Activated T-cell treated with anti-CD3 and anti-CD28 coated beads for 1 hour (primary cell): ENCODE data around the gene RFX2.
"Not testable (repeated sequence)": the region's sequence is repeated elsewhere in the genome, so short reads cannot be mapped to it uniquely, and the experiment has no call there.

Experiments
- DNase-seq: peaks from one replicate; pipeline ENCODE4 v3.0.0-alpha.2; 2020; ENCODE audit warnings: low read depth

Gene RFX2

DNA sequence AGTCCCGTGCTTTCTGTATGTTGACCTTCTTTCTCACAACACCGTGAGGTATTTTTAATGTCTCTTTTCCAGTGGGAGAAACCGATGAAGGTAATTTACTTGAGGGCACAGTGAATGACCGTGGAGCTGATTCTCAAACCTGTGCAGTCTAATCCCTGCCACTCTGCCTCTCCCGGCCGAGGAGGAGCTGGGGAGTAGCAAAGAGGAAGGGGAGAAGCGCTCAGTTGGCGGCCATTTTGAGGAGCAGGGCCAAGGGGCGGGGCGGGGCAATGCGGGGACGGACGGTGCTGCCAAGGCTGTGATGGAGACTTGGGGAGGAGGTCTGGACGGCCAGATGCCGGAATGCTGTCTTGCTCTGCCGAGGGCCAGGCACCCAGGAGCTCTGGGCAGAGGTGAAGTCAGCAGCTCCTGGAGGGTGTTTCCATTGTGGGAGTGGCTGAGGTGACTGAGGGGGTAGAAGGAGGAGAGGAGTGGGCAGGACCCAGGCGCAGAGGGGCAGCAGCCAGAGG is 120.0 kb downstream of the RFX2 start:
- no peak for DNase-seq

DNA sequence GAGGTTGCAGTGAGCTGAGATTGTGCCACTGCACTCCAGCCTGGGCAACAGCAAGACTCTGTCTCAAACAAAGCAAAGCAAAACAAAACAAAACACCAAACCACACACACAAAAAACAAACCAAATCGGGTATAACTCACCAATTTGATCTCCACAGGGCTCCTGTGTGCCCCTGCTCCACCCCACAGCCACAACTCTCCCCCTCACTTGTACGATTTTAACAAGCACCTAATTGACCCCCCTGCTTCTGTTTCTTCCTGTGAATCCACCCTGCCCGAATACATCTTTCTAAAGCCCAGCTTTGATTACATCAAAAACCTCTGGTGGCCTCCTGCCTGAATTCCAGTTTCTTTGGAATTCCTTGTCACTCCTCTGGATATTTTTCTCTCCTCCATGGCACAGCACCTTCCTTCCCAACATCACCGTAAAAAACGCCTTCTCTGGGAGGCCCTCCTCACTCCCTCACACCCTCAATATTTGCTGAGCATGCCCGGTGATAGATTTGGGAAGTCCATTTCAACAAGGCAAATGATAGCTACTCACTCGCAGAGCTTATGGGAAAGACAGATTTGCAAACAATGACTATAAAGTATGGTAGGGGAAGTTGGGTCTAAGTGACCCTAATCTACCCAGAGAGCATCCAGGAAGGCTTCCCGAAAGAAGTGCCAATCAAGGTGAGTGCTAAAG is 120.8 kb downstream of the RFX2 start:
- no peak for DNase-seq

DNA sequence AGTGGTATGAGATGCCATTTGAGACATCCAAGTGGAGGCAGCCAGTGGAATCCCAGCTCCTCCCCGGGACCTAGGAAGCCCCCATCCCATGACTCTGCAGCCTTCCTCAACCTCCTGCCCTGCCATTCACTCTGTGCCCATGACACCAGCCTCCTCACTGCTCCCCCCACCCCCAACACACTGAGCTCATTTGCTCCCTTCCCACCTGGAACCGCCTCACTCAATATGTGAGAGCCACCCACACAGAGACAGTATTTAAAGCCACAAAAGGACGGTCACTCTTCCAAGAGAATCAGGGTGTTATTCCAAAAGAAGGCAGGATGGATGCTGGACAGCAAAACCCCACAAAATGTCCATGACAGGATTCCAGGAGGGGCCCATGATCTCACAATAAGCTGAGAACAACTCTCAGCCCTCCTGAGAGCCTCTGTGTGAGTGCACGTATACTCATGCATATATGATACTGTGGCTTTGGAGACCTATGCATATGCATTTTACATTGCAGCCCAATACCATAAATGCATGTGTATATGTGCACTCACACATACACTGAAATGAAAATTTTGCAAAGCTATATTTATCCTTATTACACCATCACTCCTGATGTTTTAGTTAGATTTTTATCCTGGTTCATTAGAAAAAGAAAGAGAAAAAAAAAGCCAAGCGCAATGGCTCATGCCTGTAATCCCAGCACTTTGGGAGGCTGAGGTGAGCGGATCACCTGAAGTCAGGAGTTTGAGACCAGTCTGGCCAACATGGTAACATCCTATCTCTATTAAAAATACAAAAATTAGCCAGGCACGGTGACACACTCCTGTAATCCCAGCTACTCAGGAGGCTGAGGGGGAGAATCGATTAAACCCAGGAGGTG is 121.5 kb downstream of the RFX2 start:
- no peak for DNase-seq

DNA sequence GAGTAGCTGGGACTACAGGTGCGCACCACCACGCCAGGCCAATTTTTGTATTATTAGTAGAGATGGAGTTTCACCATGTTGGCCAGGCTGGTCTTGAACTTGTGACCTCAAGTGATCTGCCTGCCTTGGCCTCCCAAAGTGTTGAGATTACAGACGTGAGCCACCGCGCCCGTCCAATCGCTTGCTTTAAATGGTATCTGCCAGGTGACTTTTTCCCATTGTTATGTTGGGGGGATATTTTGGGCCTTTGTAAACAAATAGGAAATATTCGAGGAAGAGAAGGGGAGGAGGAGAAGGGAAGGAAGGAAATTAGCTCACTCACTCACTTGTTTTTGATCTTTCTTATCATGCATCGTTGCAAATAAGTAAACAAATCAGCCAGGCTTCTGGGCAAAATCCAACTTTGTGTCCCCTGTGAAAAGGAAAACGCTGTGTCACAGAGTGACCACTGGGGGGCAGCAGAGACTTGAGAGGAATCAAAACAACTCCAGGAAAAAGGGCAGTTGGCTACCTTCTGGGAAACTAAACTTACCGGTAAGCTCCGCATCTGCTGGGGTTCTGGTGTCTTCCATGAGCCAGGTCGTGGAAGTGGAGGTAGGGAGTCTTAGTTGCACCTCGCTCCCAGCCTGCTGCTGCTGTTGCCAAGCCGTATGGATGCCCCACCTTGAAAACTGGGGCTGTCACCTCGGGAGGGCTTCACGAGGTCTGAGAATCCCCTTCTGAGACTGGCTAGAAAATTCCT is 123.1 kb downstream of the RFX2 start:
- peak; percentile 70 for DNase-seq

DNA sequence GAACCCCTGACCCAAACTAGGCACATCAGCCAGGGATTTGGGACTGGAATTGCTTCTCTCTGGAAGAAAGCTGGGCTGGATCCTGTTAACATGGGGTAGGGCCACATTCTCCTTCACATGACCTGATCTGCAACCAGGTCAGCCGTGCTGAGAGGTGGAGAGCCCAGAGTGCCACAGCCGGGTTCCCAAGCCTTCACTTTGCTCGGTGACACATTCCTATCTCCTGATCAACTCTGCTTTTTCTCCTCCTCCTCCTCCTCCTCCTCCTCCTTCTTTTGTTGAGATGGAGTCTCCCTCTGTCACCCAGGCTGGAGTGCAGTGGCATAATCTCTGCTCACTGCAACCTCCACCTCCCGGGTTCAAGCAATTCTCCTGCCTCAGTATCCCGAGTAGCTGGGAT is 124.5 kb downstream of the RFX2 start:
- DNase-seq: not testable (repeated sequence)

DNA sequence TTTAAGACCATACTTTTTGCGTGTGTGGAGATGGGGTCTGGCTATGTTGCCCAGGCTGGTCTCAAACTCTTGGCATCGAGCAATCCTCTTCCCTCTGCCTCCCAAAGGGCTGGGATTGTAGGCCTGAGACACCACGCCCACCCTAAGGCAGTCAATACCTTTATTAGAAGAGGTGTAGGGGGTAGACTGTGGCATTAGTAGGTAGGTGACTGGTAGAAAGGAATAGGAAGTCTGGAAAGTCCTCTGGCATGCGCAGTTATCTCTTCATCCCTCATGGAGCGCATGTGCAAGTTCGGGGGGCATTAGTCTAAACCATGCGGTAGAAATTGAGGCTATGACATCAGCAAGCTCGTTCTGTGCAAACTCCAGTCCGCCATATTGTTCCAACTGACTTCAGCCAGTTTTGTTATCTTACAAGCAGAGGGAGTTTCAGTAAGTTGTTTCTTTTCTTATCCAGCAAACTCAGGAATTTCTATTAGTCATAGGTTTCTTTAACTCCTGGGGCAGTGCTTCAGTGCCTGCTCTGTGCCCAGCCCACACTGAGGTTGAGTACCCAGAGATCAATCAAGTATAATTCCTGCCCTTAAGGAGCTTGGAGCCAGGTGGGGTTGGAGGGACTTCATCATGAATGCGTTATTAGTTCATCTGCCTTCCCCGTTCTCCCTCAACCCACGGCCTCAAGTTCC is 125.1 kb downstream of the RFX2 start:
- DNase-seq: no peak

DNA sequence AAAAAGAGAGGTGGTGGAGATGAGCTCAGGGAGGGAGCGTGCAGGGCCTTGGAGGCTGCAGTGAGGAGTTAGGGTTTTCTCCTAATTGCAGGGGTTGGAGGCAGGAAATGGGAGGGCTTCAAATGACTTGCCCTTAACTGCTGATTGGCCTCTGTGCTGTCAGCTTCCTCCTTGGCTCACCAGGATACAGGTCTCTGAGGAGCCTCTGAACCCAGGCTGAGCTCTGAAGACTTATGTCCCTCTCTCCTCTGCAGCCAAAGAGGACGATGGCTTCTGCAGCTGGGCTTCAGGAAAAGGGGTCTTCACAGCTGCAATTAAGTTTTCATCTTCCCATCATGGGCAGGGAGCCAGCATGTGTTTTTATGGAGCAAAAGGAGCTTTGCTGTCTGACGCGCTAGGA is 125.7 kb downstream of the RFX2 start:
- no peak for DNase-seq

DNA sequence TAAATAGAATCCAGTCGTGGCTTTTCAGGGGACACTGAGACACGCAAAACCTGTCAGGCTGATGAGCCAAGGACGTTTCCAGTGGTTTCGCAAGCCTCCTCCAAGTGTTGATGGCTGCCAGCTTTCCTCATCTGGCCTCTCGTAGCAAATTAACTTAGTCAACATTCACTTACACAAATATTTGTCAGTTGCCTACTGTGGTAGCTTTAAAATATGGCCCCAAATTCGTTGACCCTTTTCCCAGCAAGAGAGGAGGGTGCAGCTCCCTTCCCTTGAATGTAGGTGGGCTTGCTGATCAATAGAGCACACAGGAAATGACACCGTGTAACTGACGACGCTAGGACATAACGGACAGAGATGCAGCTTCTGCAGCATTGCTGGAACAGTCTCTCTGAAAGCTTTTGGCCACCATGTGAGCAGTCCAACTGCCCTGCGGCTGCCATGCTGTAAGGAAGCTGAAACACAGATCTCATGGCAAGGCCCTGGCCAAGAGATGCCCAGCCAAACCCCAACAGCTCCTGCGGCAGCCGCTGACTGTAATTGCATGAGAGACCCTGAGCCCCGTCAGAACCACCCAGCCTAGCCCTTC is 126.8 kb downstream of the RFX2 start:
- no peak for DNase-seq

DNA sequence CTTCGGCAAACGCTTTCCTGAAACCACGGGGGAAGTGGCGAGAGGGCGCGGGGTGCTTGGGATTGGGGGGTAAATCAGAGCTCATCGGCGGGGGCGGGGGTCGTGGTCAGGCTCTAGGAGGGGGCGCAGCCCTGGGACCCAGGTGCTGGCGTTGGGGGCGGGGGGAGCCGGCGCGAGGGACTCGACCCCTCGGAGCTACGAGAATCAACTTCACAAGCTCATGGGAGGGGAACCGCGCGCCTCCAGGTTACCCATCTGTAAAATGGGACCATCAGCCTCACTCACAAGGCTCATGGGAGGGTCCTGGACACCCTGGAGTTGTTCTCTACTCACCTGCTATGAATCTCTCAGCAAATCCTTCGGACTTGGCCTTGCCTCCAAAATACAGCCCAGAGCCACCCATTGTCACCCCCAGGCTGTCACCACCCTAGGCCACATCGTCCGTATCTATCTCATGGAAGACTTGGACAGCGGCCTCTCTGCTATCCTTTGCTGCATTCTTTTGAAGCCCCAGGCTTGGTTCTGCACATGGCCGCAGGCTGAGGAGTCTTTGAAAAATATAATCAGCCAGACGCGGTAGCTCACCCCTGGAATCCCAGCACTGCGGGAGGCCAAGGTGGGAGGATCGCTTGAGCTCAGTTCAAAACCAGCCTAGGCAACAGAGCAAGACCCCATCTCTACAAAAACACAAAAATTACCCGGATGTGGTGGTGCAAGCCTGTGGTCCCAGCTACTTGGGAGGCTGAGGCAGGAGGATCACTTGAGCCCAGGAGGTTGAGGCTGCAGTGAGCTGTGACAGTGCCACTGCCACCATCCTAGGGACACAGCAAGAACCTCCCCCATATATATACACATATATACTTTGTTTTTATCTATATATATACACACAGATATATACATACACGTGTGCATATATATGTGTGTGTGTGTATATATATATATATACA is 131.4 kb downstream of the RFX2 start:
- DNase-seq: no peak

DNA sequence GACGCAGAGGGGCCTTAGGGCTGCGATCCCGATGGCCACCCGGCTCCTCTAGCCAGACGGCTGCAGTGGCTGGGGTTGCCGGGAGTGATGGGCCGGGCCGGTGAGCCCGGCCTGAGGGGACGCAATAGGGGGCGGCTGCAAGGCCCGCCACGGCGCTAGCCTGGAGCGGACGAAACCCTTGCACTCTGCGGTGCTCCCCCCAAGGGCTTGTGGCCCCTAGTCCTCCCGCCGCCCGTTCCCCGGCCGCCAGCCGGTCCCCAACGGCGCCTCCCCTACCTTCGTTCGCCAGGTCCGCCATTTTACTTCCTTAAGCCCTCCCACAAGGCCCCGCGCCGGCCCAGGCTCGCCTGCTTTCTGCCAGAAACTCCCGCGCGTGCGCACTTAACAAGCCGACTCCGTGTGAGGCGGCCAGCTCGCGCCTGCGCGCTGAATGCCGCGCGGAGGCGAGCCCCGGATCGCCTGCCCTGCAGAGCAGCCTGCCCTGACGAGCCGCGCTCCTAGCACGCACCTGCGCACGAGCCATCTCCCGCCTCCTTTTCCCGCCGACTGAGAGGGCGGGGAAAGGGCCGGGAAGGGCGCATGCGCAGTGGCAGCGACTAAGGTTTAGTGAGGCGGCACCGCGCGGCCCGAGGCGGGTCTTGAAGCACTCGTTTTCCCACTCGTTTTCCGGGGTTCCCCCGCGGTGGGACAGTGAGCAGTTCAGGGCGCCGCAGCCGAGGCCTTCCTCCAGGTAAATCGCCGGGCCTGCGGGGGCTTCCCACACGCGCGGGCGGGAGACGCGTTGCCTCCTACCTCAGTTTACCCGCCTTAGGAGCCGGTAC is 132.3 kb downstream of the RFX2 start, which contains the start of gene RANBP3:
Gene RANBP3 (minus strand): TSS at position 356 of the 821 bp plus-strand sequence. CDS start 58 bp downstream, at position 298.
- peak; percentile 98 for DNase-seq

DNA sequence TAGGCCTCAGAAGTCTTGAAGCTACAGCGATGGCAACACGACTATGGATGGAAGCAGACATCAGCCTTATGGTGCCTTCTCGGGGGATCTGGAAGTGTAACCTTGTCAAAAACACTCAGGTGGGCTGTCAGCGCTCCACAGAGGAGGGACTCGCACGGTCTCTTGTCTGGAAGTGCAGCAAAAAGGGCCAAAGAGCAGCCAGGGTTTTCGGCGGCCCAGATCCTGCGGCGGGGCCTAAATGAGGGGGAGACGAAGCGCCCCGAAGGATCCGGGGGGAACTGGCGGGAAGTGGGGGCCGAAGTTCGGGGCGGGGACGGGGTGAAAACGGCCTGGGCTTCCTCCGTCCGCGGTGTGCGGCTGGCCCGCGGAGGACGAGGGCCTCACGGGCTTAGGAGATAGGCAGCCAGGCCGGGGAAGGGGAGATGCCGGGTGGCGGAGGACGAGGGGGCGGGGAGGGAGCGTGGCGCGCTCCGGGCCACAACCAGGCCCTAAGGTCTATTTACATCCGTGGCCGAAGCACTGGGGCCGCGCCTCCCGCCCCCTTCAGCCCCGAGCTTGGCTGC is 133.0 kb downstream of the RFX2 start:
- DNase-seq: no peak

DNA sequence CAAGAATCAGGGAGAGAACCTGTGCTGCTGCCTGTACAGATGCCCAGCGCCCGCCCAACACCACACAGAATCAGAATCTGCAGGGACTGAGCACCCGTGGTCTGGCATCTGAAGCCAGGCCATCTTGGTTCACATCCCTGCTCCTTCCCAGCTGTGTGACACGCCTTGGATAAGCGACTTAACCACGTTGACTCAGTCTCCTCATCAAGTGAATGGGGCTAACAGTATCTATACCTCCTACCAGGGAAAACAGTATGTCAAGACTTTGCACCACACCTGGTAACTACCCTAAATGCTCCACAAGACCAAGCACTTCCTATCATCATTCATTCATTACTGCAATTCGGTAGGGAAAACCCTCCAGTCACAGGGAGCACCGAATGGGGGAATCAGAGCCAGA is 133.5 kb downstream of the RFX2 start:
- DNase-seq: no peak

DNA sequence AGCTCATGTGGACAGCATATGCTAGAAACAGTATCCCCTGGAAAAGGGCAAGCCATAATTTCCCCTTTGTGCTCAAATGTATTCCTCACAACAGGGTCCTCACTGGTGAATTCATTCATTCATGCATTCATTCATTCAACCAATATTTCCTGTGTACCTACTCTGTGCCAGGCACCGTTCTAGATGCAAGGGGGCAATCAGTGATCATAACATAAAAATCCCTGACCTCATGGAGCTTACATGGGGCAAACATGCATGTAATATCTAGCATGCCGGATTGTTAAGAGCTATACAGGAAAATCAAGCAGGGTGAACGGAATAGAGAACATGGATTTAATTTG is 134.9 kb downstream of the RFX2 start:
- DNase-seq: no peak

DNA sequence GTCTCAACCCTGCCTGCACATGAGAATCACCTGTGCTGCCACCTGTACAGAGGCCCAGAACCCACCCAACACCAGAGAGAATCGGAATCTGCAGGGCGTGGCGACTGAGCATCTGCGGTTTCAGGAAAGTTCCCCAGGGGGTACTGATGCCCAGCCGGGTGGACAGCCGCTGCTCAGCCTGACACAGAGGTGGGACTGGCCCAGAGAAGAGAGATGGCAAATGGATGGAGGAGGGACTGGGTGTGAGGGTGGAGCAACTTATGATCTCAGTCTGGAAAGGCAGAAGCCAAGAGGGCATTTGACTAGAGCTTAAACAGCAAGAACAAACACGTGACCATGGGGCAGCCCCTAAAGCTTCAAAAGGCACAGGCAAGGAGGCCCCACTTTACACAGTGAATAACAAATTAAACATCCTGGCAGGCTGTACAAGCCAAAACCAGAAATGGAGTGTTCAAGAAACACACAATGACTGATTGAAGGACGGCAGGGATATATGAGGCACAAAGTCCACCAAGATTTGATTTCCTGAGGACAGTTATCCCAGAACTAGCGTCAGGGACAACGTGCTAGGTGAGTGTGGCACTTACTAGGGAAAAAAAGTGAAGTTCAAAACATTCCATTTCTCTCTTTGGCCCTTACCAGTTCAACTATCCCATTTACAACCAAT is 135.4 kb downstream of the RFX2 start:
- no peak for DNase-seq

DNA sequence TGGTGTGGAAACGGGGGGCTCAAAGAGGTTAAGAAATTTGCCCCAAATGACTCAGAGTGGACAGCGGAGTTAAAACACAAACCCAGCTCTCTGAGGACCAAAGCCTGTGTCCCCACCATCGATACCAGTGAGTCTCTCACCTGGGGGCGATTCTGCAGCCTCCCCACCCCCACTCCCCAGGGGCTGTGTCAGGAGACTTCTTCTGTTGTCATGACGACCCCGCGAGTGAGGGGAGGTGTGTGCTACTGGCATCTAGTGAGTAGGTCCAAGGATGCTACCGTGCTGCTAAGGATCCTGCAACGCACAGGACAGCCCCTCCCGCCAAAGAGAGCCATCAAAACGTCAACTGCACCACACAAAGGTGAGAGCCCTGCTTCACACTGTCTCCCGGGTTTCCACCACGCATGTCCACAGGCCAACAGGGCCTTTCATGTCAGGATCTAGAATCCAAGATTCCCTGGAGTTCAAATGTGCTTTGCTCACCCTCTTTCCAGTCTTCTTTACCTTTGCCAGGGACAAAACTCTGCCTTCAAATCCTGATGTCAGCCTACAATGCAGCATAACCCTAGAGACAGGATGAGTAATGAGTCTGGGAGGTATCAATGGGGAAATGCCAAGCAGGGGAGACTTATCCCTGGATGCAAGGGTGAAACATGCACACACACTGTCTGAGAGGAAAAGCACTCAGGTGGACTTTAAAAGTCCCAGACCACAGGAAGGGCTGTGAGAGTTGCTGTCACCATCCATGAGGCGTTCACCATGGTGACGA is 136.2 kb downstream of the RFX2 start:
- DNase-seq: no peak

DNA sequence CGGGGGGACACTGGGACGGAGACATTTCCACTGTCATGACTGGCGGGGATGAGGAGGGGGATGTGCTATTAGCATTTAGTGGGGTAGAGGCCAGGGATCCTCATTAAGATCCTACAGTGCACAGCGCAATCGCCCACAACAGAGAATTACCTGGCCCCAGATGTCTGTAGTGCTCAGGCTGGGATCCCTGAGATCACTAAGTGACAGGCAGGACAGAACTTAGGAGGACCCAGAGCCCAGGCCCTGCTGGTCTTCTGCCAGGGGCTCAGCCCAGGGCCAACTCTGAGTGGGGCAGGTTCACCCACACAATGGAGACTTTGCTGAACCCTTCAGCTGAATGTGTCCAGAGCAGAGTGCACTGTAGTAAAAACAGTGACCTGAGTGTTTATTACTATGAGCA is 136.9 kb downstream of the RFX2 start:
- DNase-seq: no peak

DNA sequence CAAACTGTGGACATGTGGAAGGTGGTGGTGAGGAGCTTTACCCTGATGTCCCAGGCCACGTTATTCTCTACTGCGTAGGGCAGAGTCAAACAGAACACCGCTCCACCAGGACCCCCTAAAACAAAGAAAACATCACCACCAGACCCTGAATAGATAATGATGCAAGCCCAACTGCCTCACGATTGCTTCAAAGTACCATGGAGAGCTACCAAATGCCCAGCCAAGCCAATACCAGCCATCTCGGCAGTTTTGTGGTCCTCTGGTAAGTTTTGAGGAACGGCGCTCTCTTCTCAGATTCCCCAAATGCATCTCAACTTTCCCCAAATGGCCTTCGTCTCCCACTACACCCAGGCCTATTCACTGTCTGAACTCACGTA is 138.0 kb downstream of the RFX2 start:
- no peak for DNase-seq
